Endothelial cell (in vitro differentiated cells): ENCODE measurements around the gene PIEZO1. TPM values are rescaled to one million over a fixed set of nuclear protein-coding genes. Genes with fewer than 3 reads are reported as not detected.

Experiments
- DNase-seq: peaks from one replicate; pipeline ENCODE4 v3.0.0; 2021; ENCODE audit warnings: low spot score
- H3K27ac Mint-ChIP-seq: one replicate; pipeline ENCODE4 v1.8.0; 2021; ENCODE audit warnings: mixed read lengths, inconsistent platforms; ENCODE audit not compliant: unreplicated experiment
- H3K27me3 Mint-ChIP-seq: one replicate; pipeline ENCODE4 v1.8.0; 2021; ENCODE audit warnings: mild to moderate bottlenecking, moderate library complexity, mixed read lengths, inconsistent platforms; ENCODE audit not compliant: unreplicated experiment
- H3K36me3 Mint-ChIP-seq: one replicate; pipeline ENCODE4 v1.8.0; 2021; ENCODE audit warnings: mild to moderate bottlenecking, low read depth, mixed read lengths, inconsistent platforms; ENCODE audit not compliant: unreplicated experiment
- H3K4me1 Mint-ChIP-seq: one replicate; pipeline ENCODE4 v1.8.0; 2021; ENCODE audit warnings: mild to moderate bottlenecking, mixed read lengths, inconsistent platforms; ENCODE audit not compliant: unreplicated experiment
- H3K4me3 Mint-ChIP-seq: one replicate; pipeline ENCODE4 v1.8.0; 2021; ENCODE audit warnings: mild to moderate bottlenecking, mixed read lengths, inconsistent platforms; ENCODE audit not compliant: unreplicated experiment
- H3K9me3 Mint-ChIP-seq: one replicate; pipeline ENCODE4 v1.8.0; 2021; ENCODE audit warnings: mixed read lengths, inconsistent platforms; ENCODE audit not compliant: unreplicated experiment
- CTCF ChIP-seq: fragments of 200-600 bp; sonication (generic); IDR thresholded peaks from one replicate; pipeline ENCODE4 v1.5.0; 2021; ENCODE audit warnings: antibody characterized with exemption; ENCODE audit not compliant: unreplicated experiment
- total RNA-seq: library from RNA; stranded (reverse); fragmentation: NEBNext Ultra II Directional; extraction: Animal tissue kit (Norgen Biotek cat#: 25700); gene quantifications from one replicate; pipeline ENCODE4 v1.2.1, GENCODE V29; 2021; ENCODE audit not compliant: unreplicated experiment

Gene PIEZO1
- total RNA-seq, 1 donor from 2014 or later: 428 TPM

- H3K9me3 Mint-ChIP-seq: no peaks in the 10 kb centered on the region
- H3K36me3 Mint-ChIP-seq: no peaks in the 10 kb centered on the region
- no peaks in the 10 kb centered on the region for H3K4me1 Mint-ChIP-seq
- H3K4me3 Mint-ChIP-seq: no peak overlapping the region
- no peak for TF ChIP-seq CTCF
- DNase-seq: no peak
- H3K27me3 Mint-ChIP-seq: peaks cover 19% of the 10 kb centered on the region
- no peak overlapping the region for H3K27ac Mint-ChIP-seq
Observed at GRCh38 chr16:88691129-88691813, 93.7 kb downstream of the PIEZO1 start.

- Mint-ChIP-seq H3K27ac (no peak overlapping the region), H3K27me3 (peaks cover 19% of the 10 kb centered on the region), H3K9me3 (no peaks in the 10 kb centered on the region), H3K4me3 (no peak overlapping the region), H3K4me1 (no peaks in the 10 kb centered on the region), H3K36me3 (no peaks in the 10 kb centered on the region)
- DNase-seq: no peak
- TF ChIP-seq CTCF: no peak
Observed at GRCh38 chr16:88690341-88691128, 94.5 kb downstream of the PIEZO1 start.

- H3K27ac Mint-ChIP-seq: no peak overlapping the region
- TF ChIP-seq CTCF: no peak
- no peak for DNase-seq
- H3K36me3 Mint-ChIP-seq: no peaks in the 10 kb centered on the region
- H3K4me3 Mint-ChIP-seq: no peak overlapping the region
- H3K9me3 Mint-ChIP-seq: no peaks in the 10 kb centered on the region
- peaks cover 17% of the 10 kb centered on the region for H3K27me3 Mint-ChIP-seq
- no peaks in the 10 kb centered on the region for H3K4me1 Mint-ChIP-seq
Observed at GRCh38 chr16:88688013-88688778, 96.8 kb downstream of the PIEZO1 start.

GRCh38 chr16:88687676-88688012 is 97.4 kb downstream of the PIEZO1 start:
- H3K9me3 Mint-ChIP-seq: no peaks in the 10 kb centered on the region
- H3K4me3 Mint-ChIP-seq: no peak overlapping the region
- no peaks in the 10 kb centered on the region for H3K4me1 Mint-ChIP-seq
- H3K36me3 Mint-ChIP-seq: no peaks in the 10 kb centered on the region
- peaks cover 17% of the 10 kb centered on the region for H3K27me3 Mint-ChIP-seq
- no peak overlapping the region for H3K27ac Mint-ChIP-seq
- TF ChIP-seq CTCF: no peak
- no peak for DNase-seq

GRCh38 chr16:88687254-88687576 is 97.8 kb downstream of the PIEZO1 start:
- DNase-seq: no peak
- H3K27ac Mint-ChIP-seq: no peak overlapping the region
- no peaks in the 10 kb centered on the region for H3K4me1 Mint-ChIP-seq
- TF ChIP-seq CTCF: no peak
- no peak overlapping the region for H3K4me3 Mint-ChIP-seq
- peaks cover 17% of the 10 kb centered on the region for H3K27me3 Mint-ChIP-seq
- H3K36me3 Mint-ChIP-seq: no peaks in the 10 kb centered on the region
- H3K9me3 Mint-ChIP-seq: no peaks in the 10 kb centered on the region
